Suprapubic skin (tissue), 3 donors: ENCODE data around the gene CNTN4.

Experiments
- CTCF ChIP-seq, 2 donors: fragments of 200-600 bp in 1 of 2; fragments of 450-650 bp in 1 of 2; sonication (generic) in 1 of 2; IDR thresholded peaks; one replicate each; pipeline ENCODE4 v1.5.1; 2016 to 2019; ENCODE audit warnings: antibody characterized with exemption in 2 of 2, mild to moderate bottlenecking in 1 of 2, moderate library complexity in 1 of 2
- POLR2A ChIP-seq, 2 donors: fragments of 450-650 bp; IDR thresholded peaks; one replicate each; pipeline ENCODE4 v1.6.1; 2017; ENCODE audit warnings: antibody characterized with exemption in 2 of 2, mild to moderate bottlenecking in 2 of 2, moderate library complexity in 2 of 2

GRCh38 chr3:2921903-2922302 is 823.2 kb downstream of the CNTN4 start:
- peak in 1 of 2 donors; percentile 27 for TF ChIP-seq CTCF (IDR thresholded peaks at IDR 0.05)
- TF ChIP-seq POLR2A (IDR thresholded peaks at IDR 0.05) = no peak
